ENCODE data around the gene TSPAN9.

GRCh38 chr12:3288690-3289089 lies 211.5 kb downstream of the TSPAN9 start:
- TF ChIP-seq CTCF (IDR thresholded peaks at IDR 0.05) (no peak), POLR2A (IDR thresholded peaks at IDR 0.05) (no peak)

Data from lower leg skin (tissue), 3 donors.